Left ventricle myocardium inferior (tissue), 1 donor: ENCODE data around the gene KRTAP5-6. TPM values are rescaled to one million over a fixed set of nuclear protein-coding genes. Genes with fewer than 3 reads are reported as not detected.

Experiments
- DNase-seq: peaks from one replicate; pipeline ENCODE4 v3.0.0-alpha.2; 2020
- H3K27ac ChIP-seq: fragments of 200-600 bp; replicated peaks from 2 replicates; pipeline ENCODE4 v1.8.0; 2021
- H3K27me3 ChIP-seq: fragments of 200-600 bp; 2 replicates; pipeline ENCODE4 v1.8.0; 2021; ENCODE audit warnings: low read depth
- H3K36me3 ChIP-seq: fragments of 200-600 bp; 2 replicates; pipeline ENCODE4 v1.8.0; 2021
- H3K4me1 ChIP-seq: fragments of 200-600 bp; 2 replicates; pipeline ENCODE4 v1.8.0; 2021
- H3K4me3 ChIP-seq: fragments of 200-600 bp; 2 replicates; pipeline ENCODE4 v1.8.0; 2021; ENCODE audit warnings: mild to moderate bottlenecking, moderate library complexity
- H3K9me3 ChIP-seq: fragments of 200-600 bp; replicated peaks from 2 replicates; pipeline ENCODE4 v1.8.0; 2021
- intact Hi-C: fragments of 100-400 bp; cut with micrococcal nuclease; formaldehyde crosslinking; loops from one replicate; pipeline ENCODE4 v1.11.0; 2022
- total RNA-seq: library from RNA; stranded (reverse); fragmentation: NEBNext Ultra II Directional; extraction: Animal tissue kit (Norgen Biotek cat#: 25700); gene quantifications from one replicate; pipeline ENCODE4 v1.2.1, GENCODE V29; 2021
- TF ChIP-seq, protein P1 (sequence below): fragments of 200-600 bp; IDR thresholded peaks from 2 replicates; pipeline ENCODE4 v1.8.0; 2021; ENCODE audit warnings: antibody characterized with exemption, mild to moderate bottlenecking, borderline replicate concordance
- donor health status: DM: no; HTN: yes; CAD: no; lungs with severe emphysema.

Gene KRTAP5-6
- total RNA-seq, 1 donor from 2014 or later, result not detected

DNA sequence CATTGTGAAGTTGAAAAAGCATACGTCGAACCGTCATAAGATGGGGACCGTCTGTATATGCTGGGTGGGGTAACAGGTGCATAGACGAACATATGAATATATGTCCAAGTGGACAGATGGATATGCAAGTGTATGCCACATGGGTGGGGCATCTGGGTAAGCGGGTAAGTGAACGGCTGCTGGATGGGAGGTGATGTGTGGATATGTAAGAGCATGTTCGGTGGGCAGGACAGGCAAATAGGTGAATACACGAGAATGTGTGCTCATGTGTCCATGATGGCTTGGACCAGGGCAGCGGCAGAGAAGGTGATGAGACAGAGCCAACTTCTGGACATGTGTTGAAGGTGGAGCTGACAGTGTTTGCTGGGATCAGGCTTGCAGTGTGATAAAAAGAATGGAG is 41.4 kb downstream of the KRTAP5-6 start:
- no peaks in the 10 kb centered on the region for H3K4me1 ChIP-seq
- intact Hi-C loops, result no loop called here
- TF ChIP-seq, protein P1, sequence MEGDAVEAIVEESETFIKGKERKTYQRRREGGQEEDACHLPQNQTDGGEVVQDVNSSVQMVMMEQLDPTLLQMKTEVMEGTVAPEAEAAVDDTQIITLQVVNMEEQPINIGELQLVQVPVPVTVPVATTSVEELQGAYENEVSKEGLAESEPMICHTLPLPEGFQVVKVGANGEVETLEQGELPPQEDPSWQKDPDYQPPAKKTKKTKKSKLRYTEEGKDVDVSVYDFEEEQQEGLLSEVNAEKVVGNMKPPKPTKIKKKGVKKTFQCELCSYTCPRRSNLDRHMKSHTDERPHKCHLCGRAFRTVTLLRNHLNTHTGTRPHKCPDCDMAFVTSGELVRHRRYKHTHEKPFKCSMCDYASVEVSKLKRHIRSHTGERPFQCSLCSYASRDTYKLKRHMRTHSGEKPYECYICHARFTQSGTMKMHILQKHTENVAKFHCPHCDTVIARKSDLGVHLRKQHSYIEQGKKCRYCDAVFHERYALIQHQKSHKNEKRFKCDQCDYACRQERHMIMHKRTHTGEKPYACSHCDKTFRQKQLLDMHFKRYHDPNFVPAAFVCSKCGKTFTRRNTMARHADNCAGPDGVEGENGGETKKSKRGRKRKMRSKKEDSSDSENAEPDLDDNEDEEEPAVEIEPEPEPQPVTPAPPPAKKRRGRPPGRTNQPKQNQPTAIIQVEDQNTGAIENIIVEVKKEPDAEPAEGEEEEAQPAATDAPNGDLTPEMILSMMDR, result no peak
- H3K27me3 ChIP-seq, result peaks cover 64% of the 10 kb centered on the region
- no peaks in the 10 kb centered on the region for H3K36me3 ChIP-seq
- H3K27ac ChIP-seq, result no peak overlapping the region
- no peak for DNase-seq
- H3K9me3 ChIP-seq, result peaks cover 17% of the 10 kb centered on the region
- H3K4me3 ChIP-seq, result no peak overlapping the region

- no peak overlapping the region for H3K27ac ChIP-seq
- peaks cover 5% of the 10 kb centered on the region for H3K4me1 ChIP-seq
- no peak for DNase-seq
- no peak overlapping the region for H3K4me3 ChIP-seq
- H3K27me3 ChIP-seq, result peaks cover 52% of the 10 kb centered on the region
- TF ChIP-seq, protein P1, result no peak
- intact Hi-C loops, result no loop called here
- H3K9me3 ChIP-seq, result peaks cover 17% of the 10 kb centered on the region
- no peaks in the 10 kb centered on the region for H3K36me3 ChIP-seq
These were observed 42.6 kb downstream of the KRTAP5-6 start for GRCh38 chr11:1739576-1739975.

- peaks cover 16% of the 10 kb centered on the region for H3K4me1 ChIP-seq
- H3K27me3 ChIP-seq, result peaks cover 38% of the 10 kb centered on the region
- peaks cover 17% of the 10 kb centered on the region for H3K9me3 ChIP-seq
- TF ChIP-seq, protein P1, result no peak
- no peak for DNase-seq
- H3K4me3 ChIP-seq, result no peak overlapping the region
- no peaks in the 10 kb centered on the region for H3K36me3 ChIP-seq
- no peak overlapping the region for H3K27ac ChIP-seq
- intact Hi-C loops, result no loop called here
These were observed 44.0 kb downstream of the KRTAP5-6 start for GRCh38 chr11:1740786-1741530.

- no peak for DNase-seq
- intact Hi-C loops, result no loop called here
These were observed 44.7 kb downstream of the KRTAP5-6 start for GRCh38 chr11:1741741-1742140.

DNA sequence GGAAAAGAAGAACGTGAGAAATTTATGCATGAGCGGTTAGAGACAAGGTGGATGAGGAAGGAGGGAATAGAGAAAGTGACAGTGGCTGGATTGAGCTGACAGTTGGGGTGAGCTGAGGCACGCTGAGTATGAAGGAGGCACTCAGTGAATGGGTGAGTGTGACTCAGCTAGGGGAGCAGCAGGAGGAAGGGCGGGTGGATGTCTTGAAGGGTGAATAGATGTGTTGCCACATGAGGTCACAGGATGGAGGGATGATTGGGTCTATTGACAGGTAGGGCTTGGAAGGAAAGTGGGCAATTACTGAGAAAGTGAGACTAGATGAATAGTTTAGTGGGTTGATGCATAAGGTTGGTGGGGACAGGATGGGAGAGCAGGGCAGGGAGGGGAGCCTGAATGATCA is 45.4 kb downstream of the KRTAP5-6 start:
- Histone ChIP-seq H3K36me3 (no peaks in the 10 kb centered on the region), H3K9me3 (peaks cover 3% of the 10 kb centered on the region), H3K27me3 (peaks cover 24% of the 10 kb centered on the region), H3K4me3 (no peak overlapping the region), H3K27ac (no peak overlapping the region), H3K4me1 (peaks cover 16% of the 10 kb centered on the region)
- TF ChIP-seq, protein P1, result no peak
- no peak for DNase-seq
- intact Hi-C loops, result no loop called here

More at GRCh38 chr11:1741741-1742140, 44.7 kb downstream of the KRTAP5-6 start:
- Histone ChIP-seq H3K9me3 (peaks cover 10% of the 10 kb centered on the region), H3K27me3 (peaks cover 30% of the 10 kb centered on the region), H3K36me3 (no peaks in the 10 kb centered on the region), H3K27ac (no peak overlapping the region), H3K4me1 (peaks cover 16% of the 10 kb centered on the region), H3K4me3 (no peak overlapping the region)
- TF ChIP-seq, protein P1, result no peak
